NCI-H446 treated with DMSO at 0.1 percent for 48 hours (cell line): Measurements from ENCODE around the gene APMAP.
"Not testable (repeated sequence)": the region's sequence is repeated elsewhere in the genome, so short reads cannot be mapped to it uniquely, and the experiment has no call there.

Source experiments
- DNase-seq: peaks from one replicate; lab custom pipeline; 2025; lab: John Stamatoyannopoulos, UW

The APMAP gene

GRCh38 chr20:25007491-25008305, 15.1 kb upstream of the APMAP start:
- no peak for DNase-seq

- no peak for DNase-seq
Observed at GRCh38 chr20:25006431-25007167, 14.0 kb upstream of the APMAP start.

GRCh38 chr20:25005661-25006060, 13.1 kb upstream of the APMAP start:
- no peak for DNase-seq

GRCh38 chr20:25005220-25005619, 12.7 kb upstream of the APMAP start:
- DNase-seq: peak; percentile 43

- no peak for DNase-seq
Observed at GRCh38 chr20:25003002-25003401, 10.5 kb upstream of the APMAP start.

GRCh38 chr20:25001323-25001722, 8.8 kb upstream of the APMAP start:
- not testable (repeated sequence) for DNase-seq

GRCh38 chr20:25000268-25000801, 7.8 kb upstream of the APMAP start:
- no peak for DNase-seq

- DNase-seq: no peak
Observed at GRCh38 chr20:24999568-24999967, 7.0 kb upstream of the APMAP start.

GRCh38 chr20:24998631-24999445, 6.3 kb upstream of the APMAP start:
- no peak for DNase-seq

GRCh38 chr20:24998121-24998520, 5.6 kb upstream of the APMAP start:
- DNase-seq: no peak

GRCh38 chr20:24996449-24997377, 4.2 kb upstream of the APMAP start:
- DNase-seq: no peak

- DNase-seq: no peak
Observed at GRCh38 chr20:24995741-24996448, 3.3 kb upstream of the APMAP start.

- DNase-seq: peak; percentile 67
Observed at GRCh38 chr20:24994470-24995368, 2.2 kb upstream of the APMAP start.

GRCh38 chr20:24994186-24994465, 1.6 kb upstream of the APMAP start:
- DNase-seq: no peak

GRCh38 chr20:24993337-24994185, 1.0 kb upstream of the APMAP start:
- DNase-seq: peak; percentile 32

- no peak for DNase-seq
Observed at GRCh38 chr20:24991897-24992486, 559 bp downstream of the APMAP start.

GRCh38 chr20:24990810-24991252, 1.7 kb downstream of the APMAP start:
- no peak for DNase-seq

- no peak for DNase-seq
Observed at GRCh38 chr20:24989162-24989561, 3.4 kb downstream of the APMAP start.
